ENCODE results near the gene MRPS23.

DNA sequence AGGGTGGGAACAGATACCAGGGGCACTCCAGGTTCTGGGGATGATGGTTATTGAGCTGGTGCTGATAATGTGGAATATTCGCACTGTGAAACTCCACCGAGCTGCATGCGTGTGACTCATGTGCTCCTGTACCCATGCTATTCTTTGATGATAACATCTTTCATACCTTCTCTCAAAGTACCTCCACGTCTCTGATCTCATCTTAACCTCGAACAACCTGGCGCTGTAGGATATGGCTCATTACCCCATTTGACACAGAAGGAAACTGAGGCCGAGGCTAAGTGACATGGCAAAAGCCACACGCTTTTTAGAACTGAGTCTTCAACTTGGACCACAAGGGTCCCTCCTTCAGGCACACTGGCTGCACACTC, 30.2 kb upstream of the MRPS23 start:
- TF ChIP-seq SIN3A (IDR thresholded peaks at IDR 0.05; ENCODE audit: borderline replicate concordance, insufficient read depth, low read length) (no peak), POLR2AphosphoS5 (IDR thresholded peaks at IDR 0.05; ENCODE audit: low read depth, low read length) (no peak), TAF1 (IDR thresholded peaks at IDR 0.05; ENCODE audit: borderline replicate concordance, insufficient read depth, low read length) (no peak)

Measured in PFSK-1 (cell line).